Uterus (tissue), 2 donors: Measurements from ENCODE around the gene PARD3.

Source experiments
- POLR2A ChIP-seq, 2 donors: fragments of 450-650 bp; IDR thresholded peaks; one replicate each; pipeline ENCODE4 v1.6.1; 2016; ENCODE audit warnings: antibody characterized with exemption in 2 of 2, mild to moderate bottlenecking in 1 of 2, moderate library complexity in 1 of 2
- TF ChIP-seq, protein P1 (sequence below), 4 experiments: fragments of 200-600 bp in 2 of 4; fragments of 450-650 bp in 2 of 4; sonication (generic) in 2 of 4; IDR thresholded peaks; one replicate each; pipeline ENCODE4 v1.5.1; 2016 to 2019; ENCODE audit warnings: antibody characterized with exemption in 4 of 4, mild to moderate bottlenecking in 2 of 4, moderate library complexity in 1 of 4

DNA sequence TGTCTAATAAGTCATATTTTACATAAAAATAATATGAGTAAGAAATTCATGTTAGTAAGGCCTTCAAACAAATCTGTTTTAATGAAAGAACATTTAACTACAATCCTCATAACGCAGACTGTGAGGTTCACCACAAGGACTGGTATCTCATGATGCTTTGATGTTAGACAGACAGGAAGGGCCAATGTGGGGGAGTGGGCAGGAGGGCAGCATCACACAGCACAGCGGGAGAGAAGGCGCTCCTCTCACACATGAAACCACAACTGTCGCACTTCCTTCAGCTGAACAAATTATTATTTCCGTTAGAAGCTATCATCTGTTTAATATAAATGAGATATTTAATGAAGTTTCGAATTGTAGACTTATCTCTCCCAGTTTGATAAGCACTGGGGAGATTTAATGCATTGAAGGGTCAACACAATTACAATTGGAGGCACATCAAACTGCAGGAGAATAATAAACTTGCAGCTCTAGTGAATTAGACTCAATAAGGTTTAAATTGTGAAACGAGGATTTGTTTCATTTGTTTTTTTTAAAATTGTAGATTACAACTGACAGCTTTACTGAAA, 466.1 kb downstream of the PARD3 start:
- TF ChIP-seq, protein P1, sequence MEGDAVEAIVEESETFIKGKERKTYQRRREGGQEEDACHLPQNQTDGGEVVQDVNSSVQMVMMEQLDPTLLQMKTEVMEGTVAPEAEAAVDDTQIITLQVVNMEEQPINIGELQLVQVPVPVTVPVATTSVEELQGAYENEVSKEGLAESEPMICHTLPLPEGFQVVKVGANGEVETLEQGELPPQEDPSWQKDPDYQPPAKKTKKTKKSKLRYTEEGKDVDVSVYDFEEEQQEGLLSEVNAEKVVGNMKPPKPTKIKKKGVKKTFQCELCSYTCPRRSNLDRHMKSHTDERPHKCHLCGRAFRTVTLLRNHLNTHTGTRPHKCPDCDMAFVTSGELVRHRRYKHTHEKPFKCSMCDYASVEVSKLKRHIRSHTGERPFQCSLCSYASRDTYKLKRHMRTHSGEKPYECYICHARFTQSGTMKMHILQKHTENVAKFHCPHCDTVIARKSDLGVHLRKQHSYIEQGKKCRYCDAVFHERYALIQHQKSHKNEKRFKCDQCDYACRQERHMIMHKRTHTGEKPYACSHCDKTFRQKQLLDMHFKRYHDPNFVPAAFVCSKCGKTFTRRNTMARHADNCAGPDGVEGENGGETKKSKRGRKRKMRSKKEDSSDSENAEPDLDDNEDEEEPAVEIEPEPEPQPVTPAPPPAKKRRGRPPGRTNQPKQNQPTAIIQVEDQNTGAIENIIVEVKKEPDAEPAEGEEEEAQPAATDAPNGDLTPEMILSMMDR (IDR thresholded peaks at IDR 0.05) = no peak
- TF ChIP-seq POLR2A (IDR thresholded peaks at IDR 0.05) = no peak
